GM18858 (cell line): ENCODE measurements around the gene JAK1.
"Not testable (repeated sequence)": the region's sequence is repeated elsewhere in the genome, so short reads cannot be mapped to it uniquely, and the experiment has no call there.

Experiments
- ATAC-seq: cut with Tn5 transposase; IDR thresholded peaks from one replicate; pipeline ENCODE4 v1.9.1; 2021; ENCODE audit not compliant: unreplicated experiment

The JAK1 gene

DNA sequence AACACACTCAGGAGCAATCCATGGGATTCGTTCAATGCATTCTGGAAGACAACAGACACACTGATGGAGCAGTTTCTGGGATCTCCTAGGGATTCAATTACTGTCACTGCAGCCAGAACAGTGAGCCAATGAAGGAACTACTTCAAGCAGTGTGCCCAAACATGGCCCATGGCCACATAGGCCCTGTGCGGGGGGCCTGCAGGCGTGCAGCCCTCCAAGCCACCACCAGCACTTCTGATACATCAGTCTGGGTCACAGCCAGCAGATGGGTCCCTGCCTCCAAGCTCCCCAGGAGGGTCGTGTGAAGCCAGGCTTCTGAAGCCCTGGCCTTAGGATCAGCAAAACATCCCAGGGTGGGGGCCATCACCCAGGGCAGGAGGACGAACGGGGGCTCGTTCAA, 122.2 kb downstream of the JAK1 start:
- no peak for ATAC-seq

- ATAC-seq, result no peak
Measured at GRCh38 chr1:64843675-64844074, 122.7 kb downstream of the JAK1 start.

DNA sequence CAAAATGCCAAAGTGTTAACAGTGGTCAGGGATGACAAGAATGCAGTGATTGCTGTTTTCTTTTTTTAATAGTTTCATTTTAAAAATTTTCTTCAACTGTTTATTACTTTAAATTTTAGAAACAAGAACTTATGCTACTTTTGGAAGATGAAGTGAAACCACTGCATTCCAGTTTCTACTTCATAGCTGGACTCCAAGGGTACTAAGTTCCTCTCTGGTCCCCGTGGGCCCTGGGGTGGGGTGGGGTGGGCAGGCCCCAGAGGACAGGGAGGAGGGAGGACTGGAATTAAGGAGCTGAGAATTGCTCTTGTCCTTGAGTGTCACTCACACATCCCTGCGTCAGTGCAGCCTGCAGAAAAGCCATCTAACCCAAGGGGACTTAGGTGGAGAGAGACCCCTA, 124.1 kb downstream of the JAK1 start:
- ATAC-seq, result no peak

GRCh38 chr1:64841330-64842065, 124.9 kb downstream of the JAK1 start:
- no peak for ATAC-seq

DNA sequence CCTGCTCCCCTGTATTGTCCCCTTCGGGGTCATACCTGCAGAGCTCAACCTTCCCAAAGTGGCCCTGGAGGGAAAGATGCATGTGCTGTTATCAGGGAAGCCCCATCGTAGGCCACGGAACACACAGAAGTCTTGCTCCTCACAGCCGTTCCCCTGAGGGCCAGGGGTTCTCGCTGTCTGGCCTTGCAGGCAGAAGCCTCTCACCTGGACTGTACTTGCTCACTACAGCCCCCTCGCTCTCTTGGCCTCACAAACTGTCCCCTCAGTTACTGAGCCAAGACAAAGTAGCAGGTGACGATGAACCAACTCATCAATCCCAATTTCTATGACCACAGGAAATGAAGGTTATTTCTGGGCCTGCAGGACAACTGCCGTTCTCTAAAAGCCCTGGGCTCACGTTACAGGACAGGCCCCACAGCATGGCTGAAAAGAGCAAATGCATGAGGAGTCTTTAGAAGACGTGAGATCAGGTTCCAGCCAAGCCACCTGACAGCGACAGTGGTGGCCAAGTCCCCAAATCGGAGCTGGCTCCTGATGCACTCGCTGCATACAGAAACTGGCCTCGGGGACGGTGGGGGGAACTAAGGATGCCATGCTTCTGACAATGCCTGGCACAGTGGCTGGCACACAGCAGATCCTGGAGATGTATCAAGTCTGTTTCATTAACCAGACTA, 126.5 kb downstream of the JAK1 start:
- no peak for ATAC-seq

DNA sequence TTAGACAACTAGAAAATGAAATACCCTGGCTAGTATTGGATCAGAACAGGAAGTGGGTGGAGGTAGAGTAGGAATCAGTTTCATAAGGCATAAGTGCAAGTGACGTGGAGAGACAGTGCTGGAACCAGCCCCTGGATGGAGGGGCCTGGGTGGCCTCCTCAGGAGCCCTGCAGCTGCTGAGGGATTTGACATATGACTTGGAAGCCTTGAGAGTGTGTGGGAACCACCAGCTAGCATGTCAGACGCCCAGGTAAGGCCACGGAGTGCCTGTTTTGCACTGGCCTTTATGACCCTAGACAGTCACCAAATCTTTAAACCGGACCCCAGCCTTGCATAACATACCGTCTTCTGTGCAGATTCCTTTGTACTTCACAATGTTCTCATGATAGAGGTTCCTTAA, 127.1 kb downstream of the JAK1 start:
- no peak for ATAC-seq

GRCh38 chr1:64838486-64838885, 127.9 kb downstream of the JAK1 start:
- no peak for ATAC-seq

DNA sequence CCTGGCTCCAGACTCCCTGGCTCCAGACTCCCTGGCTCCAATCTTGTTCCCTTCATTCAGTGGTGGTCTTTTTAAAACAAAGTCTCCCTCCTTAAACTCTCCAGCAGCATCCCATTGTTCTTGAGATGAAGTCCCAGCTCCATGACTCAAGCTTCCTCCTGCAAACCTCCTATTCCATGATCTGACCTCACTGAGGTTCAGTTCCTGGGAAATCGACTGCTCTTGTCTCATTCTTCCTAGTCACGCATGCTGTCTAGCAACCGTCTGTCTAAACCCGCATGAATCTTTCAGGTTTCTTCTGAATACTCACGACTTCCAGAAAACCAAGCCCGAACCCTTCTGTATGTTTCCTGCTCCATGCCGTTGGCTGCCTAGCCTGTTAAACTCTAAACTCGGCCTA, 129.5 kb downstream of the JAK1 start:
- no peak for ATAC-seq

GRCh38 chr1:64834734-64835133, 131.6 kb downstream of the JAK1 start:
- no peak for ATAC-seq

DNA sequence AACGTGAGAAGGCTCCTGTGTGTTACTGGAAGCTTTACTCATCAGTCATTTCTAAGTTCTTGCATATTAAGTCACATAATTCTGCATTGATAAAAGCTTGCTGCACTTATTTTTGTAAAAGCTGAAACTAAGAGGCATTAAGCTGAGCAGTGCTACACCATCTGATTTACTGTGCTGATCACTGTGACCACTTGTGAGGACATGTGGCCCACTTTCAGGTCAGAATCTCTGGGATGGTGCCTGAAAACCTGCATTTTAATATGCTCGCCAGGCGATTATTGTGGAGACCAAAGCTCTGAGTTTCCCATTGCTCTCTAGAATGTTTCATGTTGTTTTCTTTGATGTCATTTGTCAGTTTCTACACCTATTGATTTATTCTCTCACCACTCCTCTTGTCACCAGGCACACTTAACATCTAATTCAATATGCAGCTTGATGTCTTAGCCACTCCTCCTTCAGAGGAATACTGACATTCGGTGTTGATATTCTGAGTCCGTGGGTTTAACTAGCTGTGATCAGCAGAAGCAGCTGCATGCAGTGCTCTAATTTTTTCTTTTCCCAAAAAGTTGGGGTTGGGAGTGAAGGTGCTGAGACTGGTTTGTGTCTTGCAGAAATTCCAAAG, 136.2 kb downstream of the JAK1 start:
- no peak for ATAC-seq

DNA sequence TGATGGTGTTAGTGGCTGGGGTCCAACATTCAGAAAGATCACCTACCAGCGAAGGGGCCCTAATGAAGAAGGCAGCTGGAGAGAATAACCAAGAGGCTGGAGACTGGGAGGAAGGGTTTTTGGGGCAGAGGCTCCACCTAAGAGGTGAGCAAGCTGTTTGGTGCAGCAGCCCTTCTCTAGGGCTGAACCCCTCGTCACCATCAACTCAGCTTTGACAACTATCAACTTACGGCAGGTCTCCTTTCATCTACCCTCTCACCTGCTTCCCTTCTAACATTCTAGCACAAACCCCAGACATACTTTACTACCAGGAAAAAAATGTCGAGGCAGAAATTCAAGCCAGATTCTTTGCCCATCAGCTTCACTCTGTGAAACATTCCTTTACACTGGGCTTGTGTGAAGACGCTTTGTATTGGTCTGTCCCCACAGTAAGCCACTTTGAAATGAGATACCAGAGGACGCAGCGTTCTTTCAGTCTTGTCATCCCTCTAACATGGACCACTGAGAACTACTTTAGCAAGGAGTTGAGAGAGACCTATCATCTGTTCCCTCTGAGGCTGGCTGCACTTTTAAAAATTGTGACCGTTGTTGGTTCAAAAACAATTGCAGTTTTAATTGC, 136.8 kb downstream of the JAK1 start:
- no peak for ATAC-seq

- no peak for ATAC-seq
Measured at GRCh38 chr1:64828829-64829228, 137.5 kb downstream of the JAK1 start.

GRCh38 chr1:64826991-64827390, 139.4 kb downstream of the JAK1 start:
- no peak for ATAC-seq

- ATAC-seq, result no peak
Measured at GRCh38 chr1:64823691-64824476, 142.5 kb downstream of the JAK1 start.

DNA sequence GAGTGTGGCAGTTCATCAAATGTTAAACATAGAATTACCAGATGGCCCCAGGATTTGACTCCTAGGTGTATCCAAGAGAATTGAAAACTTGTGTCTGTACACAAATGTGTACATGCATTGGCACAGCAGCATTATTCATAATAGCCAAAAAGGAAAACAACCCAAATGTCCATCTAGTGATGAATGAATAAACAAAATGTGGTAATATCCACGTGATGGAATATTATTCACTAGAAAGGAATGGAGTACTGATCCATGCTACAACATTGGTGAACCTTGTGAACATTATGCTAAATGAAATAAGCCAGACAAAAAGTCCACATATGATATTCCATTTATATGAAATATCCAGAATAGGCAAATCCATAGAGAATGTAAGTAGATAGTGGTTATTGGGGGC, 143.7 kb downstream of the JAK1 start:
- ATAC-seq, result no peak

GRCh38 chr1:64820572-64820971, 145.8 kb downstream of the JAK1 start:
- ATAC-seq, result not testable (repeated sequence)

DNA sequence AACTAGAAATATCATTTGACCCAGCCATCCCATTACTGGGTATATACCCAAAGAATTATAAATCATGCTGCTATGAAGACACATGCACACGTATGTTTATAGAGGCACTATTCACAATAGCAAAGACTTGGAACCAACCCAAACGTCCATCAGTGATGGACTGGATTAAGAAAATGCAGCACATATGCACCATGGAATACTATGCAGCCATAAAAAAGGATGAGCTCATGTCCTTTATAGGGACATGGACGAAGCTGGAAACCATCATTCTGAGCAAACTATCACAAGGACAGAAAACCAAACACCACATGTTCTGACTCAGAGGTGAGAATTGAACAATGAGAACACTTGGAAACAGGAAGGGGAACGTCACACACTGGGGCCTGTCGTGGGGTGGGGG, 149.0 kb downstream of the JAK1 start:
- not testable (repeated sequence) for ATAC-seq

GRCh38 chr1:64814427-64814826, 151.9 kb downstream of the JAK1 start:
- ATAC-seq, result no peak

GRCh38 chr1:64811131-64811530, 155.2 kb downstream of the JAK1 start:
- no peak for ATAC-seq

GRCh38 chr1:64810001-64810400, 156.3 kb downstream of the JAK1 start:
- no peak for ATAC-seq

DNA sequence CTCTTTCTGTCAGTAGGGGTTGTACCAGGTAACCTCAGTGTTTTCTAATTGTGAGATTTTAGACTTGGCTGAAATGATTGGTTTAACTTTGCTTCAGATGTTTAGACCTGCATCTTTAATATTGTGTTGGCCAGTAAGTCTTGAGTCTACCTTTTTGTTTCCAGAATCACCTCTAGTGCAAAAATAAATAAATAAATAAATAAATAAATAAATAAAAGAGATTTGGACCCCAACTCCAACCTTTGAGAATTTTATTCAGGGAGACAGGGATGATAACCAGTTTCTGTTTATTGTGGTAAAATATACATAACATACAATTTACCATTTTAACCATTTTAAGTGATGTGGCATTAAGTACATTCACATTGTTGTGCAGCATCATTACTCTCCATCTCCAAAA, 157.0 kb downstream of the JAK1 start:
- ATAC-seq, result no peak
